HG03060 (cell line): ENCODE measurements around the gene GDI1.

Source experiments
- ATAC-seq: cut with Tn5 transposase; IDR thresholded peaks from one replicate; pipeline ENCODE4 v1.9.1; 2021; ENCODE audit warnings: low read depth, moderate number of reproducible peaks; ENCODE audit not compliant: unreplicated experiment

The GDI1 gene

GRCh38 chrX:154477891-154478477, 41.0 kb downstream of the GDI1 start:
- no peak for ATAC-seq

DNA sequence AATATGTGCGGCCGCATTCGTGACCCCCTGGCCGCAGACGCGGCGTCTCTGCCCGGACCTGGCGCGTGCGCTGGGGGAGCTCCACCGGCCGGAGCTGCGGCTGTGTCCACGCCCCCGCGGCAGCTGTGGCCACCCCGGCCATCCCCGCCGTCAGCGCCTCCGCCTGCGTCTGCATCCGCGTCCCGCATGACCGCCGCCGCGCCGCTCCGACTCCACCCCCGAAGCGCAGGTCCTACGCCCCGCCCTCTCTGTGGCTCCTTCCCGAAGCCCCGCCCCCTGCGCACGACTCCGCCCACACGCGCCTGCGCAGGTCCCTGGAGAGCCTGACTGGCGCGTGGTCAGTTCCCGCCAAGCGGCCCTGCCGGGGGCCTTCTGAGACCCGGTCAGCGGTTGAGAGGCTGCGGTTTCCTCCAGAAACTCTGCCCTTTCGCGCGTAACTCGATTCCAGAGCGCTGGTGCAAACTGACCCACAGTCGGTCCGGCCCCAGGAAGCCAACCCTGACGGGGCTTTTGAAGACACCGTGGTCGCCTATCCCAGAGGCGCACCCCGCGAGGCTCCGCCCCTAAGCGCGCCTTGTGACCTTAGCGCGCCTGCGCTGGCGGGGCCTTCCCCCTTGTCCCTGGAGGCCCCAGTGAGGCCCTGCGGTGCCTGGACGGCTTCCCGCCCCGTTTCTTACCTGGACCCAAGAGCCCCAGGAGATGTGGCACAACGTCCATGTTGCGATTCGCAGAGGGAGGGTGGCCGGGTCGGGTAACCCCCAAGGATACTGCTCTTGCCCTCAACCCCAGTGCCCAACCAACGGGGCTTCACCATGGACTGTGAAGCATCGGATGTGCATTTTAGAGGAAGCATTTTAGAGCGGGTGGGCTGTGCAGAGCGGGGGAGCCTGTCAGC, 42.0 kb downstream of the GDI1 start, which contains the start of gene LAGE3:
Gene LAGE3 (minus strand): TSS at position 554 of the 895 bp plus-strand sequence. CDS start 366 bp downstream, at position 188.
- ATAC-seq, result peak; percentile 68

DNA sequence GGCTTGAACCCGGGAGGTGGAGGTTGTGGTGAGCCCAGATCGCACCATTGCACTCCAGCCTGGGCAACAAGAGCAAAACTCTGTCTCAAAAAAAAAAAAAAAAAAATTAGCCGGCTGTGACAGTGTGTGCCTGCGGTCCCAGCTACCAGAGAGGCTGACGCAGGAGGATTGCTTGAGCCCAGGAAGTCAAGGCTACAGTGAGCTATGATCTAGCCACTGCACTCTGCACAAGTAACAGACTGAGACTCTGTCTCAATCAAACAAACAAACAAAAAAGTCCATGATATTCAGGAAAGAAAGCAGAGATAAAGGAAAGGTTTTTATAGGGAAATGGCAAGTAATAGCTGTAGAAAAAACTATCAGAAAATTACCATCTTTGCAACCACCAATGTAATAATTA, 44.2 kb downstream of the GDI1 start:
- ATAC-seq, result no peak

- no peak for ATAC-seq
Observed at GRCh38 chrX:154481911-154482601, 45.1 kb downstream of the GDI1 start.

- ATAC-seq, result no peak
Observed at GRCh38 chrX:154482786-154483185, 45.8 kb downstream of the GDI1 start.

GRCh38 chrX:154483325-154483724, 46.4 kb downstream of the GDI1 start:
- no peak for ATAC-seq

GRCh38 chrX:154484255-154485149, 47.5 kb downstream of the GDI1 start:
- ATAC-seq, result no peak

- ATAC-seq, result no peak
Observed at GRCh38 chrX:154485150-154486051, 48.4 kb downstream of the GDI1 start.

- no peak for ATAC-seq
Observed at GRCh38 chrX:154486052-154486395, 49.1 kb downstream of the GDI1 start.

DNA sequence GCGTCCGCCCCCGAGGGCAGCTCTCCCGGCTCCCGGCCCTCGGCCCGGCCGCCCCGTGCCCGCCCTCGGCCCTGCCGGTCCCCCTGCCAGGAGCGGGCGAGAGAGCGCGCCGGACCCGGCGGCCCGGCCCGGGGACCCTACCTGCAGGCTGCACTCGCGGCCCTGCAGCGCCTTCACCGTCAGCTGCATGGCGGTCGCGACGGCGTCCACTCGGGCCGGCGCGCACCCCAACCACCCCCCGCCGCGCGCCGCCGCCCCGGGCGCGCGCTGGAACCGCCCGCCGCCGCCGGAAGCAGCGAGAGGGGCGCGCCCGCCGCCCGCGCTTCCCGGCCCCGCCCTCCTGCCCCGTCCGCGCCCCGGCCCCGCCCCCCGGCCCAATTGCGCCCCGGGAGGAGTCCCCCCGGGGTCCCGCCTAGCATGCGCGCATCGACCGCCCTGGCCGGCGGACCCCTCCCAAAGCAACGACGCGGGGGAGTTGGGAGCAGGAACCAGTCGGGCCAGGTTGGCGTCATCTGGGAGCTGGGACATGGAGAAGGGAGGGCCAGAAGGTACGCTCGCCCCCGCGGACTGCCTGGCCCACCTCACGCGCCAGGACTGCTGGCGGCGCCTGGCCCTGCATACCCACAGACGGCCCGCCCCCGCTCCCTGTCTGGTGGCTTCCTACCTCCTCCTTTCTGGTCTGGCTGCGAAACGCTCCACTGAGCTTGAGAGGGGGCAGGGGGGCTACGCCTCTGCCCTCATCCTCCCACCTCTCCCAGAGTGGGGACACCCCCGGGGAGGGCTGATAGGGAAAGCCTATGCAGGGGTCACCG, 49.6 kb downstream of the GDI1 start, which contains the start of gene UBL4A:
Gene UBL4A (minus strand): TSS at position 220 of the 812 bp plus-strand sequence. CDS start 31 bp downstream, at position 189.
- ATAC-seq, result no peak

GRCh38 chrX:154487518-154488290, 50.8 kb downstream of the GDI1 start:
- ATAC-seq, result no peak

- no peak for ATAC-seq
Observed at GRCh38 chrX:154488336-154489075, 51.6 kb downstream of the GDI1 start.

- no peak for ATAC-seq
Observed at GRCh38 chrX:154489182-154489581, 52.2 kb downstream of the GDI1 start.

- peak; percentile 11 for ATAC-seq
Observed at GRCh38 chrX:154490021-154490413, 53.1 kb downstream of the GDI1 start.

DNA sequence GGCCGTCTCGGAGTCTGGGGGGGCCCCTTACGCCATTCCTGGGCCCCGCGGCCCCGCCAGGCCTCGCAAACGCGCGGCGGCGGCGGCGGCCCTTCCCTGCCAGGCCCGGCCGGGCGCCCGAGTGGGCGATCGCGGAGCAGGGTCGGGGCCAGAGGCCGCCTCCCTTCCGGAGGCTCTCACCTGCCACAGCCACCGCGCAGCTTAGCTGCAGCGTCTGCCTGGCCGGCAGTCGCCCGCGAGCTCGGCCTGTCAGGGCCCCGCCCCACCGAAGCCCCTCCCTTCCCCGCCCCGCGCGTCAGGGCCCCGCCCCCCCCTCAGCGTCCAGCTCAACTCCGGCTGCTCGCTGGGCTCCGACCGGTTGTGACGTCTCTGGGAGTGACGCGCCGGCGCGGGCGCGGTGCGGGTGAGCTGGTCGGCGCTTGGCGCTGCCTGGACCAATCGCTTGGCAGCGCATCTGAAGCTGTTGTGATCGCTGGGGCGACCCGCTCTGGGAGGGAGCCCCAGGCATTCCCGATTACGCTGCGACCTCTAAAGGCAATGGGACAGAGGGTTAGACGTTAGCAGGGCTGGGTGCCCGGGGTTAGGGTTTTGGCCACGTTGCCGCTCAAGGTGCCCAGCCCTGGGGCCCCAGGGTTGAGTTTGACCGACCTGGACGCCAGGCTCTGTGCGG, 53.6 kb downstream of the GDI1 start, which contains the start of gene SLC10A3:
Gene SLC10A3 (minus strand): TSS at position 216 of the 670 bp plus-strand sequence. CDS start 1,689 bp downstream, outside the sequence.
- ATAC-seq, result peak; percentile 65
